ENCODE measurements around the gene KCNH2. TPM values are rescaled to one million over a fixed set of nuclear protein-coding genes. Genes with fewer than 3 reads are reported as not detected.

Gene KCNH2
- total and polyA plus RNA-seq, 7 donors, result 0.46 to 107 (median 40.6) TPM

GRCh38 chr7:150968056-150968733 is 9.9 kb downstream of the KCNH2 start:
- Histone ChIP-seq H3K4me3 (no peak overlapping the region), H3K4me1 (peaks cover 0 to 100% (median 98%) of the 10 kb centered on the region in 4 donors), H3K36me3 (no peaks in the 10 kb centered on the region), H3K27me3 (no peaks in the 10 kb centered on the region), H3K27ac (peak overlapping the region in 3 of 4 donors; percentile 89 to 97 (median 90)), H3K9me3 (no peaks in the 10 kb centered on the region)
- 89 to 90% methylated on average over 15 of the region's 15 CpGs for WGBS, 2 donors
- TF ChIP-seq EP300 (IDR thresholded peaks at IDR 0.05) (no peak), POLR2A (IDR thresholded peaks at IDR 0.05) (no peak), CTCF (IDR thresholded peaks at IDR 0.05) (no peak), POLR2AphosphoS5 (IDR thresholded peaks at IDR 0.05) (no peak)
- no peak for DNase-seq
- intact Hi-C loops (cut with DNase I), result loop anchor here (5.0 to 10.0 kb wide), 2 partner anchors 59 to 593 kb away; partner anchors contain the start of genes ABCB8 and ZNF775

- Histone ChIP-seq H3K27ac (peak overlapping the region; percentile 8 to 97 (median 90)), H3K36me3 (no peaks in the 10 kb centered on the region), H3K4me1 (peaks cover 0 to 100% (median 98%) of the 10 kb centered on the region in 4 donors), H3K9me3 (no peaks in the 10 kb centered on the region), H3K27me3 (no peaks in the 10 kb centered on the region), H3K4me3 (no peak overlapping the region)
- WGBS, 2 donors, result 76 to 81% methylated on average over 6 of the region's 6 CpGs
- TF ChIP-seq CTCF (IDR thresholded peaks at IDR 0.05) (no peak), POLR2AphosphoS5 (IDR thresholded peaks at IDR 0.05) (peak in 2 of 4 donors; percentile 45 to 65), EP300 (IDR thresholded peaks at IDR 0.05) (peak in 1 of 4 donors; percentile 42)
- DNase-seq, result no peak
- intact Hi-C loops (cut with DNase I), result loop anchor here (5.0 to 10.0 kb wide), 2 partner anchors 60 to 593 kb away; partner anchors contain the start of genes ABCB8 and ZNF775
Observed at GRCh38 chr7:150967349-150967748, 10.8 kb downstream of the KCNH2 start.

GRCh38 chr7:150966002-150966401 is 12.1 kb downstream of the KCNH2 start:
- H3K27me3 ChIP-seq, result no peaks in the 10 kb centered on the region
- no peak for DNase-seq
- 89 to 96% methylated on average over 1 of the region's 1 CpG for WGBS, 2 donors
- no peaks in the 10 kb centered on the region for H3K36me3 ChIP-seq
- TF ChIP-seq POLR2A (IDR thresholded peaks at IDR 0.05) (no peak), CTCF (IDR thresholded peaks at IDR 0.05) (peak in 2 of 4 experiments; percentile 14 to 31), POLR2AphosphoS5 (IDR thresholded peaks at IDR 0.05) (peak in 1 of 4 donors; percentile 22)
- intact Hi-C loops (cut with DNase I), result loop anchor here (5.0 to 10.0 kb wide), 2 partner anchors 61 to 591 kb away; partner anchors contain the start of genes ABCB8 and ZNF775
- H3K4me1 ChIP-seq, result peaks cover 0 to 100% (median 99%) of the 10 kb centered on the region in 4 donors
- H3K27ac ChIP-seq, result peak overlapping the region in 3 of 4 donors; percentile 89 to 97 (median 90)
- no peak overlapping the region for H3K4me3 ChIP-seq
- H3K9me3 ChIP-seq, result no peaks in the 10 kb centered on the region

- TF ChIP-seq POLR2A (IDR thresholded peaks at IDR 0.05), result no peak
- no peak for TF ChIP-seq EP300 (IDR thresholded peaks at IDR 0.05)
- no peak for TF ChIP-seq CTCF (IDR thresholded peaks at IDR 0.05)
- no peak for TF ChIP-seq POLR2AphosphoS5 (IDR thresholded peaks at IDR 0.05)
- Histone ChIP-seq H3K9me3 (no peaks in the 10 kb centered on the region), H3K4me3 (no peak overlapping the region), H3K4me1 (peaks cover 0 to 100% (median 98%) of the 10 kb centered on the region in 4 donors), H3K36me3 (no peaks in the 10 kb centered on the region), H3K27me3 (no peaks in the 10 kb centered on the region), H3K27ac (peak overlapping the region; percentile 79 to 97 (median 90))
- WGBS, 2 donors, result 85 to 91% methylated on average over 16 of the region's 16 CpGs
- intact Hi-C loops (cut with DNase I), result loop anchor here (5.0 to 10.0 kb wide), 2 partner anchors 62 to 591 kb away; partner anchors contain the start of genes ABCB8 and ZNF775
- no peak for DNase-seq
Observed at GRCh38 chr7:150965273-150965830, 12.8 kb downstream of the KCNH2 start.
